Measurements from ENCODE around the gene PHOX2B. TPM values are rescaled to one million over a fixed set of nuclear protein-coding genes. Genes with fewer than 3 reads are reported as not detected.

Gene PHOX2B
- total RNA-seq, 1 donor from 2014 or later = not detected

Small RNA genes lying within 50 kb of the gene (small RNA-seq; reads per million reads assigned to genes)
- not detected for gene RNU1-49P

Other genes starting within 250 kb of the PHOX2B start
- gene LIMCH1, start 210.6 kb downstream of the PHOX2B start, total RNA-seq = 87.2 TPM
- gene TMEM33, start 186.7 kb upstream of the PHOX2B start, total RNA-seq = 16.2 TPM
- gene DCAF4L1, start 233.0 kb upstream of the PHOX2B start, total RNA-seq = under 0.01 TPM
- gene SLC30A9, start 241.8 kb upstream of the PHOX2B start, total RNA-seq = 27.1 TPM